Keratinocyte (primary cell): ENCODE data around the gene AQP6. TPM values are rescaled to one million over a fixed set of nuclear protein-coding genes. Genes with fewer than 3 reads are reported as not detected.

ENCODE experiments used
- DNase-seq: peaks from one replicate; pipeline ENCODE4 v3.0.0-alpha.2; 2011; ENCODE audit warnings: low read depth, missing footprints, low spot score
- FAIRE-seq: peaks from 2 replicates; lab custom pipeline; 2011; peaks lifted over from hg19 to GRCh38; lab: Jason Lieb, UNC
- H2AFZ ChIP-seq: 2 replicates; pipeline ENCODE4 v1.6.0; 2012; ENCODE audit warnings: low read length, control low read depth, inconsistent platforms; ENCODE audit not compliant: control insufficient read depth
- H3K27ac ChIP-seq: 2 replicates; pipeline ENCODE4 v1.5.1; 2011; ENCODE audit warnings: low read length; ENCODE audit not compliant: control insufficient read depth, insufficient read depth
- H3K27me3 ChIP-seq: 3 replicates; pipeline ENCODE4 v1.6.0; 2011; ENCODE audit warnings: low read length; ENCODE audit not compliant: control insufficient read depth, insufficient read depth; ENCODE audit errors: extremely low read depth
- H3K36me3 ChIP-seq, 2 experiments: 2 replicates in 1 of 2; 3 replicates in 1 of 2; pipeline ENCODE4 v1.5.1; 2011; ENCODE audit warnings: low read length in 2 of 2, mild to moderate bottlenecking in 1 of 2; ENCODE audit not compliant: control insufficient read depth in 2 of 2, insufficient read depth in 2 of 2; ENCODE audit errors: extremely low read depth in 1 of 2
- H3K4me1 ChIP-seq: 3 replicates; pipeline ENCODE4 v1.5.1; 2011; ENCODE audit warnings: low read length; ENCODE audit not compliant: control insufficient read depth, insufficient read depth; ENCODE audit errors: extremely low read depth
- H3K4me2 ChIP-seq: 3 replicates; pipeline ENCODE4 v1.6.0; 2011; ENCODE audit warnings: low read depth, low read length; ENCODE audit not compliant: control insufficient read depth, insufficient read depth; ENCODE audit errors: extremely low read depth
- H3K4me3 ChIP-seq, 3 experiments: fragments of 200-600 bp in 1 of 3; sonication (generic) in 1 of 3; 2 replicates in 2 of 3; 3 replicates in 1 of 3; pipeline ENCODE4 v1.5.1; 2011 to 2016; ENCODE audit warnings: low read length in 3 of 3, mild to moderate bottlenecking in 3 of 3, control low read depth in 2 of 3, inconsistent platforms in 1 of 3, low read depth in 1 of 3, mixed read lengths in 1 of 3, mixed run types in 1 of 3, moderate library complexity in 1 of 3; ENCODE audit not compliant: control insufficient read depth in 2 of 3, insufficient read depth in 2 of 3; ENCODE audit errors: extremely low read depth in 1 of 3
- H3K79me2 ChIP-seq: 2 replicates; pipeline ENCODE4 v1.6.0; 2012; ENCODE audit warnings: low read length; ENCODE audit not compliant: control insufficient read depth, insufficient read depth
- H3K9ac ChIP-seq: 3 replicates; pipeline ENCODE4 v1.6.0; 2011; ENCODE audit warnings: low read length; ENCODE audit not compliant: control insufficient read depth, insufficient read depth; ENCODE audit errors: extremely low read depth
- H3K9me1 ChIP-seq: 3 replicates; pipeline ENCODE4 v1.6.0; 2011; ENCODE audit warnings: low read length; ENCODE audit not compliant: control insufficient read depth, insufficient read depth; ENCODE audit errors: extremely low read depth
- H3K9me3 ChIP-seq: 2 replicates; pipeline ENCODE4 v1.5.1; 2012; ENCODE audit warnings: low read depth, low read length; ENCODE audit not compliant: control insufficient read depth
- H4K20me1 ChIP-seq: 3 replicates; pipeline ENCODE4 v1.6.0; 2011; ENCODE audit warnings: low read length; ENCODE audit not compliant: control insufficient read depth, insufficient read depth; ENCODE audit errors: extremely low read depth
- CTCF ChIP-seq, 3 experiments: IDR thresholded peaks in 1 of 3; conservative IDR thresholded peaks in 1 of 3; optimal IDR thresholded peaks in 1 of 3; 2 replicates in 2 of 3; 3 replicates in 1 of 3; pipeline versions ENCODE3 to v1.5.1; 2011; ENCODE audit warnings: low read length in 3 of 3, mild to moderate bottlenecking in 3 of 3, moderate library complexity in 2 of 3, control low read depth in 1 of 3, inconsistent platforms in 1 of 3; ENCODE audit not compliant: insufficient read depth in 2 of 3; ENCODE audit errors: extremely low read depth in 1 of 3
- EZH2 ChIP-seq: IDR thresholded peaks from one replicate; pipeline ENCODE4 v1.6.1; 2012; ENCODE audit warnings: inconsistent platforms, mild to moderate bottlenecking, low read length, moderate library complexity
- dilution Hi-C: fragments of 300-500 bp; cut with MboI; formaldehyde crosslinking; loops from one replicate; pipeline ENCODE4 v1.7.0; 2020; ENCODE audit warnings: low sequenced_read_pairs; ENCODE audit not compliant: extremely low pct_ligation_motif_present
- polyA plus RNA-seq, 5 experiments: library from polyadenylated mRNA; depleted of rRNA in 3 of 5; stranded (reverse) in 3 of 5; stranded (forward) in 1 of 5; unstranded in 1 of 5; fragments of >200 nt; gene quantifications; 1 replicate in 1 of 5; 2 replicates in 3 of 5; 3 replicates in 1 of 5; pipeline versions ENCODE4 v1.2.1 to v1.2.3, GENCODE V29; 2011 to 2012; ENCODE audit warnings: missing spikeins in 2 of 5, low read depth in 1 of 5, low replicate concordance in 1 of 5

AQP6 gene
- polyA plus RNA-seq, 1 donor (not counting 4 experiments of a cell fraction or from before 2014, with no cell fraction given), result 0.45 TPM

- Histone ChIP-seq H4K20me1 (no peaks in the 10 kb centered on the region), H3K27ac (no peak overlapping the region), H3K79me2 (no peaks in the 10 kb centered on the region), H3K4me3 (peak overlapping the region; percentile 25 to 70 (median 68)), H3K9ac (peak overlapping the region; percentile 52), H3K9me3 (no peaks in the 10 kb centered on the region), H3K9me1 (no peaks in the 10 kb centered on the region), H3K36me3 (no peaks in the 10 kb centered on the region), H3K4me1 (peaks cover 27% of the 10 kb centered on the region), H2AFZ (peak overlapping the region; percentile 85), H3K27me3 (peaks cover 35% of the 10 kb centered on the region), H3K4me2 (peak overlapping the region; percentile 95)
- dilution Hi-C loops, result no loop called here
- peak; percentile 68 for DNase-seq
- TF ChIP-seq EZH2, result no peak
- peak in 2 of 3 experiments; percentile 84 to 91 for TF ChIP-seq CTCF (optimal IDR thresholded peaks at IDR 0.05 in 1 of 3, IDR thresholded peaks at IDR 0.05 in 1 of 3, conservative IDR thresholded peaks at IDR 0.05 in 1 of 3; ENCODE audit: extremely low read depth in 1 of 3, insufficient read depth in 2 of 3, low read length in 3 of 3)
- FAIRE-seq, result peak; percentile 51
Measured at GRCh38 chr12:49967042-49967776, 5.5 kb upstream of the AQP6 start.

DNA sequence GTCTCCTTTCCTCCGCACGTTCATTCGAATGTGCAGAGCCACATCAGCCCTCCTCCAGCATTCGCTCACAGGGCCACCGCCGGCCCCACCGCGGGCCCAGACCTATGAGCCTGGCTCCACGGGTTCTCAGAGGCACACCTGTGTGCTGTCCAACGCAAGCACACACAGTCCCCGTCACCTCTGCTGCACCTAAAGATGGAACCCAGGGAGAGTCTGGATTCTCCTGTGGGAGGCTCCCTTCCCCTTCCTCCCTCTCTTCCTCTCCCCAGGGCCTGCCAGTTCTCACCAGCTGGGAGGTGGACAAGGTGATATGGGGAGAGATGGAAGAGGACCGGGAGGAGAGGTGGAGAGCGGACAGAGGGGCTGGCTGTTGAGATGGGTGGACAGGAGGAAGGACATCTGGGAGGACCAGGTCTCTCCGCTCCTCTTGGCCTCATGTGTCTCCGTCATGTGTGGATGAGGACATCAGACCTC is 4.9 kb upstream of the AQP6 start:
- FAIRE-seq (no peak), DNase-seq (no peak)
- Histone ChIP-seq H3K27ac (no peak overlapping the region), H3K9ac (no peak overlapping the region), H3K4me1 (peaks cover 24% of the 10 kb centered on the region), H3K9me3 (no peaks in the 10 kb centered on the region), H4K20me1 (no peaks in the 10 kb centered on the region), H3K4me3 (peak overlapping the region in 2 of 3 experiments; percentile 2 to 70), H2AFZ (peak overlapping the region; percentile 85), H3K79me2 (no peaks in the 10 kb centered on the region), H3K27me3 (peaks cover 33% of the 10 kb centered on the region), H3K36me3 (no peaks in the 10 kb centered on the region), H3K9me1 (no peaks in the 10 kb centered on the region), H3K4me2 (peak overlapping the region; percentile 95)
- dilution Hi-C loops, result no loop called here
- TF ChIP-seq EZH2, result no peak
- no peak for TF ChIP-seq CTCF (optimal IDR thresholded peaks at IDR 0.05 in 1 of 3, IDR thresholded peaks at IDR 0.05 in 1 of 3, conservative IDR thresholded peaks at IDR 0.05 in 1 of 3; ENCODE audit: extremely low read depth in 1 of 3, insufficient read depth in 2 of 3, low read length in 3 of 3)
